Hepatocyte (in vitro differentiated cells): ENCODE measurements around the gene STAU1.

Experiments used
- CTCF ChIP-seq: fragments of 200-600 bp; sonication (generic); IDR thresholded peaks from 2 replicates; pipeline ENCODE4 v1.5.1; 2016; ENCODE audit warnings: antibody characterized with exemption, mild to moderate bottlenecking; ENCODE audit not compliant: poor library complexity
- EZH2 ChIP-seq: fragments of 200-600 bp; sonication (generic); IDR thresholded peaks from 2 replicates; pipeline ENCODE4 v1.6.1; 2016; ENCODE audit warnings: antibody characterized with exemption, mild to moderate bottlenecking, borderline replicate concordance

GRCh38 chr20:49225896-49226295 is 37.8 kb upstream of the STAU1 start:
- TF ChIP-seq CTCF (no peak), EZH2 (no peak)
